Kidney capillary endothelial cell (primary cell): ENCODE data around the gene PLEKHN1.

Experiments
- DNase-seq: peaks from one replicate; pipeline ENCODE4 v3.0.0-alpha.2; 2018; ENCODE audit warnings: low spot score

Gene PLEKHN1

GRCh38 chr1:960363-961131, 5.7 kb upstream of the PLEKHN1 start, which contains the start of gene KLHL17:
Gene KLHL17, plus strand, starts transcription at chr1:960584. Its CDS starts 110 bp downstream, at chr1:960694.
- DNase-seq, result no peak

GRCh38 chr1:961132-961669, 5.1 kb upstream of the PLEKHN1 start:
- no peak for DNase-seq

GRCh38 chr1:962381-963300, 3.6 kb upstream of the PLEKHN1 start:
- no peak for DNase-seq

GRCh38 chr1:963301-963651, 3.0 kb upstream of the PLEKHN1 start:
- no peak for DNase-seq

- no peak for DNase-seq
These were observed 2.3 kb upstream of the PLEKHN1 start for GRCh38 chr1:963746-964525.

- no peak for DNase-seq
These were observed 1.4 kb upstream of the PLEKHN1 start for GRCh38 chr1:964691-965525.

- DNase-seq, result no peak
These were observed 652 bp upstream of the PLEKHN1 start for GRCh38 chr1:965526-966134.

GRCh38 chr1:966704-967300, 520 bp downstream of the PLEKHN1 start:
- peak; percentile 61 for DNase-seq

GRCh38 chr1:967466-968343, 1.4 kb downstream of the PLEKHN1 start:
- DNase-seq, result no peak

- DNase-seq, result no peak
These were observed 3.1 kb downstream of the PLEKHN1 start for GRCh38 chr1:969260-969855.

- DNase-seq, result no peak
These were observed 4.1 kb downstream of the PLEKHN1 start for GRCh38 chr1:970242-970972.

GRCh38 chr1:970973-971730, 4.9 kb downstream of the PLEKHN1 start:
- no peak for DNase-seq

GRCh38 chr1:971751-972506, 5.6 kb downstream of the PLEKHN1 start:
- DNase-seq, result no peak

GRCh38 chr1:972726-973458, 6.6 kb downstream of the PLEKHN1 start:
- no peak for DNase-seq

GRCh38 chr1:973459-974292, 7.4 kb downstream of the PLEKHN1 start:
- no peak for DNase-seq
